ENCODE data around the gene SASH1.
"Not testable (repeated sequence)": the region's sequence is repeated elsewhere in the genome, so short reads cannot be mapped to it uniquely, and the experiment has no call there.

Gene SASH1

DNA sequence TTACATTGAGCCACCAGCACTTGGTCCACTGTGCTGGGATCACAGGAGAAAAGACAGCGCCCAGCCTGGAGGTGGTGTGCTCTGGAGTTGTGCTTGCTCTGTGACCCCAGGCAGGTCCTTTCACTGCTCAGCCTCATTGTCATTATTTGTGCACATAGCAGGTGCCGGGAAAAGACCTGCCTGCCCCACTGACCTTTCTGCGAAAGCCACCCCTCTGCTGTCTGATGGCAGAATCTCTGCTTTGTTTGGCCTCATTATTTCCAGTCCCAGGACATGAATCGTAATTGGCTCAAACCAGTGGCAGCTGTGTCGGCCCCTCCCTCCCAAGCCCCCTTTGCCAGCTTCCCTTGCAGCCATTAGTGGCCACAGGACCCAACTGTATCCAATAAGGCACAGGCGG, 219.0 kb downstream of the SASH1 start:
- no peak for DNase-seq

DNA sequence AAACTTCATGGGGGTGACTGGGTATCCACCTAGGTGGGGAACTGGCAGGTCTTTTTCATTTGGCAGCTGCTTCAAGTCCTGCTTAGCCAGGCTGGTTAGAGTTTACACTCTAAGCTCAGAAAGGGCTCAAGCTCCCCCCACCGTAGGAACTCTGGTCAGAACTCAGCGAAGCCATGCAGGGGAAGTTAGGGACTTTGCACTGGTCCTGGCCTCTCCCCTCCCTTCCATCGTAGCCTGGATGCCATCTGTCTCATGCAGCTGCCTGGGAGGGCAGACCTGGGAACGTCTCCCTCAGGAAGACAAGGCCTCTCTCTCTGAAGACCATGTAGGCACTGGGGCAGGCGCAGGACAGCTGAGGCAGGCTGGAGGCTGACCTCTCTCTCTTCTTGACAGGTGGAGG, 220.4 kb downstream of the SASH1 start:
- DNase-seq: no peak

DNA sequence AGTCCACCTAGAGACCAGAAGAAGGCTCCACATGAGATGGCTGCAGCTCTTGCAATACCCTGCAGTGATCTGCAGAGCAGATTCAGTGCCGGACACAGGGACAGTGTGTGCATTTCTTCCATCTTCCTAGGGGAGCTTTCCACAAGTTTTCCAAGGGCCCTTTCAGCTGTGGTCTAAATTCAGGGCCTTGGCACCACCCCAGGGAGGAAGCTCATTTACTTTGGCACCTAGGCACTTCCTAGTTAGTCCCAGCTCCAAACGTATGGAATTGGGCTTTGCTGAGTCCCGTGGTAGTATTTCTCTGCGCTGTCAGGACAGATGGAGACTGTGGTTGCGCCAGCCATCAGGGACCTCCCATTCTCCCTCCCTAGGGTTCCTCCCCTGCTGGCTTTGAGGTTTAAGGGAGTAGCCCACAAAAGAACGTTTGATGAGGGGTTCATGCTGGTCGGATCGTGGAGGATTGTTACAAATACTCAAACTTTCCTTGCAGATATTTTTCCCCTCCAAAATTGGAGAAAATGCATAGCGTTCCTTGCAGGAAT, 221.9 kb downstream of the SASH1 start:
- no peak for DNase-seq

DNA sequence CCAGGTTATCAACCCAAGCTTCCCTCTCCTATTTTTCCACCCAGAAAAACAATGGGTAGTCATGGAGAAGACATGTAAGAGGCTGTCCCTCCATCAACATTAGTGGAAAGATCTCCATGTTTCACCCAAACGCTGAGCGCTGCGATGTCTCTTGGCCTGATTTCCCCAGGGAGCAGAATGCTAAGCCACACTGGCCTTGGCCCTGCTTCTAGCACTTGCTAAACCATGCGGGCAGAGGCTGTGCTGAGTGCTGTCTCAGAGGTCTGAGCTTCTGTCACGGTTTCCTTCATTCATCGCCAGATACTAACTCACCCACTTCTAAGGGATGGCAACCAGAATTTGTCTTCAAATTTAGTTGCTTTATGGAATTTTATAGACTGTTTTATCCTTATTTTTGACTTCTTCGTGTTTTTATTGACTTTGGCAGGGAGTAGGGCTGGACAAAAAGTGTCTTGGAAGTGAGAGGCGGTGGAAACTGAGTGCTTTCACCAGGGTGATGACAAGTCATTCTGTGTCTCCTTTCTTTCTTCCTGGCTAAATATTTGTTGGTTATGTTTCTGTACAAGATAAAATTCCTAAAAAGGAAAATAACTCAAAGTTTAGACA, 222.8 kb downstream of the SASH1 start:
- DNase-seq: no peak

DNA sequence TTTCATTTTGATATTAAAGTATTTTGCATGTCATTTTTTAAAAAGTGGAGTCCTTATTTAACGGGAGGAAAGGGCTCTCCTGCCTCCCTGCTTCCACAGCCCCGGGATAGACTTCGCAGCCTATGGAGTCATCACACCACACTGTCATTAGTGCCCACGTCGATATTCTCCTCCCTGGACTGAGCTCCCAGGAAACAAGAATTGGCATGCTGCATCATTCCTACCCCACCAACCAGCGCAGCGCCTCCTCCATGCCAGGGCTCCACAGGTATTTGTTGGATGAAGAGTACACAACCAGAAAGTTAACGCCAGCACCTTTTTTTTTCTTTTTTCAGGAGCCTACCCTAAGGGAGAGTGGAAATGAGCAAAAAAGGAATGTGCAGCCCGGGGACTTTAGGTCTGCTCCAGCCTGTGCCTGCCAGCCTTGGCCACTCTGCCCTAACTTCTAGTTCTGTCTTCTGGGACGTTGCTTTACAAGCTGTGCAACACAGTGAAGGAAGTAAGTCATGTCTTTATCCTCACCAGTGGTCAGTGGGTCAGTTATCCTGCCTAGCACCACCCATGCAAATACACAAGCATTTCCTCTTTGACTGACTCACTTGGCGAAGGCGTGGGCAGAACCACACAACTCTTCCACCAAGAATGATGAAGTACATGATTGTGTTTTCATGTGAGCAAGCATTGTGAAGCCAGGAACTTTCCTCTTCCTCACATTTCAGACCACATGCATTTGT, 223.5 kb downstream of the SASH1 start:
- no peak for DNase-seq

DNA sequence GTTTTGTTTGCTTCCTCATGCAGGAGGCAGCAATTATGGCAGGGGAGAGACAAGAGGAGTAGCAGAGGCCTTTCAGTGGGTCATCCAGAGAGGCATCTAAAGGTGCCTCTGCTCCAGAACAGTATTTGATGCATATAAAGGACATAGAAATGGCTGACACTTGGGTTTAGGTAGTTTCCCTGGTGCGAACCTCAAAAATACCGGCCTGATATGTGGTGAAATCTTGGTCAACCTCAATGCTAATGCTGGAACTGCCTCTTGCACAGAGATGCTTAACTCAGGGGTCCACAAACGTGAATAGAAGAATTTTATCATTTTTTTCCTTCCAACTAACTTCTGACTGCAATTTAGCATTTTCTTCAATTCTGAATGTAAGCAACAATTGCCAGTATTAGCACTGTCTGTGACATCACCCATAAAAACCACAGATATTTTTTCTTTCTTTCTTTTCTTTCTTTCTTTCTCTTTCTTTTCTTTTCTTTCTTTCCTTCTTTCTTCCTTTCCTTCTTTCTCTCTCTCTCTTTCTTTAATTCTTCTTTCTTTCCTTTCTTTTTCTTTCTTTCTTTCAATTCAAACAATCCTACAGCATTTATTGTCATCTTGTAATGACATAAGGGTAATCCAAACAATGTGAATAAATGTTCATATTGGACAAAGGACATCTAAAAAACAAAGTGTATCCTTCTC, 224.2 kb downstream of the SASH1 start:
- no peak for DNase-seq

DNA sequence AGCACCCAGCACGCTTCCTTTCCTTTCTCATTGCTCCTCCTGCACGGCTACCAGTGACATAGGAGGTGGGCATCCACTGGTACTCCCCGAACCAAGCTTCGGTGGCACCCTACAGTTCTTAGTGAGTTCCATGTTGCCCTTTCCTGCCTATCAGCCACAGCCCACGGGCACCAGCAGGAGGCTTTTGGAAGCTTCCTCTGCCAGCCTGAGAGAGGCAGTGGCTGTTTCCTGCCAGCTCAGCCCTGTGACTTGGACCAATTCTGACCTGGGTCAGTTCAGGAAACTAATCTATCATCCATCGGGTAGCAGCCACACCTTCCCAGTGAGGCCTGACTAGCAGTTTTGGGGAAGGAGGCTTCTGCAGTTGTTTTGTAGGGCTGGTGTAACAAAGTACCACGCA, 227.8 kb downstream of the SASH1 start:
- no peak for DNase-seq

DNA sequence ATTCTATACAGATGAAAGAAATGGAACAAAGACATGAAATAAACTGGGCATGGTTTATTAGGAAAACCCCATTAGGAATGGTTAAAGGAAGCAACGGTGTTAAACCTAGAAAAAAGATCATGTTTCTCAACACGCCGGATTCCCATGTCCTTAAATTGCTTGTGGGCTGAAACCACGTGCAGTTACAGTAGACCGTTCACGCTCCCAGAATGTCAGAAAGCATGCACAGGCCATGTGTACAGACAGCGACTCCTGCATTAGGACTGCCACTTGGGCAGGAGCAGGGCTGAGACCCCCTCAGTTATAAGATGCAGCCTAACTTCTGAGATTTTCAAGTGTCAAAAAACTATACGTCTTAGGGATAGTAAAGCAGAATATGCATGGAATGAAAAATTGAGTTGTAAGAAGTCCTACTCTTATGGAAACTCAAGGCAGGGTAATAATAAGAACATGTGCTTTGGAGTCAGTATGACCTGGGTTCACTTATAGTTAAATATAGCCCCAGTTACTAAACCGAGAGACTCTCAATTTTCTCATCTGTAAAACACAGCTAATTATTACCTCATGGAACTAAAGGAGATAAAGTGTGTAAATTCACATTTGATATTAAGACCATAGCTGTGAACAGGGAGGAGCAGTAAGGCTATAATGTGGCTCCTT, 230.2 kb downstream of the SASH1 start:
- no peak for DNase-seq

DNA sequence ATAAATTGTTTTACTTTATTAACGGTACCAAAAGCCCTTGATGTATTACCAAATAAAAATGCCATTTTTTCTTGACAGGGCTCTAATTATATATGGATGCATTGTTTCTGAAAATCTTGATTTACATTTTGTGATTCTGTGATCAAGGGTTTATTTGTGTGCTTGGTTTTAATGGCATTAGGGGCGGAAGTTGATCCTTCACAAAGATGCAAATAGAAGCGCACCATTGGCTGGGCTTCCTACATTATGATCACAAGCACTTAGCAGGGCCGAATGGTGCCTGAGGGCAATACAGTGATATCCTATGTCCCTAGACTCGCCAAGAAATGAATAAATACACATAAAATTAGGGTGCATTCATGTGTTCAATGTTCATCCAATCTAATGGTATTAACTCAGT, 231.3 kb downstream of the SASH1 start:
- no peak for DNase-seq

DNA sequence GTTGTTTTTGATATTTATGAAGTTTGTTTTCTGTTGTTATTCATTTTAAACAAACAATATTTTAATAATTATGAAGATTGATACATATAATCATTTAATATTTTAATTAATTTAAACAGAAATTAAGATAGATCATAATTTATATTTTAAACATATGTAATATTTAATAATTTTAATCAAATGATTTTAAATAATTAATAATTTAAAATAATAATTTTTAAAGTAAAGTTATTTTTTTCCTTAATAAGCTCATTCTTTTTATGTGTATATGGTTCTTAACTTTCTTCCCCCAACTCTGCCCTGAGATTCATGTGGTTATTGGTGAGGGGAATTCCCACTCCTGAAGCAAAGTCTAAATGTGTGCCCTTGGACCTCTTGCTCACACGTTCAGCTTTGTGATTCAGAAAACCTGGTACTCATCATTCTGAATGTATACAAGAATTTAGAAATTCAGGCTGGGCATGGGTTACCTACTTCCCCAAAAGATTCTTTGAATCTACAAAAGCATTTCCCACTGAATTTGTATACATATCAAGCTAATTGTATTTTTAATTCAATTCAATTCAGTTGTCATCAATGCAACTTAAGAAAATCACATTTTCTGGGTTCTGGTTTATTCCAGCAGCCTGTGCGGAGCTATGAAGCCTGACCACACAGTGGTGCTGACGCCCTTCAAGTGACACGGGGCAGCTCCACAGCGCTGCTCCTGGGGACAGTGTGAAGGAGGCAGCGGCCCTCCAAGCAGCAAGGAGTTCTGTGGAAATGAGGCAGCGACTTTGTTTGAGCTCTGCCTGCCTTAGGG, 235.2 kb downstream of the SASH1 start:
- DNase-seq: no peak

DNA sequence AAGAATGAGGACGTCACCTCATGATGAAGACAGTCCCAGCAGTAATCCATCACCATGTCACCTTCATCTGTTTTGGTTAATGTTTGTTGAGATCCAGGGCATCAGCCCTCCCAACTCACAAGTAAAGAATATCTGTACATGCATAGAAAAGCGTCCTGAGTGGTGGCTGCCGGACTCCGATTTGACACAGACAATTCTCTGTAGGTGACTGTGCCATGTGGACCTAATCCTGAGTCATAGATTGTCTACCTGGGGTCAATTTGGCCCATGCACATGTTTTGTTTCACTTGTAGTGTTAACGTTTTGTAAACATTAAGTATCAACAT, 235.8 kb downstream of the SASH1 start:
- no peak for DNase-seq

DNA sequence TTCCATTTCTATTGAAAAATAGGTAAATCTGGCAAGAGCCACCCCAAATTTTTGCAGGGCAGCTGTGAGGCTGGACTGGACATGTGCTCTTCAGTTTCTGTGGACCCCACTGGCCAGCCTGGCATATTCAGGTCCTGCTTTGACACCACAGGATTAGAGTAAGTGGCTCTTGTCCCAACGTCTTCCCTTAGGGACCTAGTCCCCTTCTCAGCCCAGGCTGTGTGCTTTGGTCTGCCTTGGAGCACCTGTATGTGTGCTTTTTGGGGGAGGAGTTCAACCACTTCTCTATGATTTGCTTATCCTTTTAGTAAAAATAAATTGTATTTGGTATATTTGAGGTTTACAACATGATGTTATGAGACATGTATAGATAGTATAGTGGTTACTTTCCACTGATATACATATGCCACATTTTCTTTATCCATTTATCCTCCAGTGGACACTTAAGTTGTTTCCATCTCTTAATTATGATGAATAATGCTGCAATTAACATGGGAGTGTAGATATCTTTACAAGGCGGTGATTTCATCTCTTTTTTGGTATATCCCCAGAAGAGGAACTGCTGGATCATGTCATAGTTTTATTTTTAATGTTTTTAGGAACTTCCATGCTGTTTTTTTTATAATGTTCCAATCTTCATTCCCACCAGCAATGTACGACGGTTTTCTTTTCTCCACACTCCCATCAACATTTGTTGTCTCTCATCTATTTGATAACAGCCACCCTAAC, 236.4 kb downstream of the SASH1 start:
- DNase-seq: no peak

DNA sequence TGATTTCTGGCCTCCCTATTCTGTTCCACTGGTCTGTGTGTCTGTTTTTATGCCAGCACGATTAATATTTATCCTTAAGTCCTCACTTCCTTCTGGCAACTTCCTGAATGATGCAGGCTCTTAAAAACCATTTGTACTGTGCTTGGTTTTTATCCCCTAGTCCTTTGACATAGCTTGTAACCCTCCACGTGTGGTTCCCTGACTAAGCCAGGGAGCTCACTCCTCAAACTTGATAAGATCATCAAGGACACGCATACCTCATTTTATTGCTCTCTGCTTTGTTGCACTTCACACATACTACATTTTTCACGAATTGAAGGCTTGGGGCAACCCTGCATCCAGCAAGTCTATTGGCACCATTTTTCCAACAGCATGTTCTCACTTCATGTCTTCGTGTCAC, 237.8 kb downstream of the SASH1 start:
- no peak for DNase-seq

DNA sequence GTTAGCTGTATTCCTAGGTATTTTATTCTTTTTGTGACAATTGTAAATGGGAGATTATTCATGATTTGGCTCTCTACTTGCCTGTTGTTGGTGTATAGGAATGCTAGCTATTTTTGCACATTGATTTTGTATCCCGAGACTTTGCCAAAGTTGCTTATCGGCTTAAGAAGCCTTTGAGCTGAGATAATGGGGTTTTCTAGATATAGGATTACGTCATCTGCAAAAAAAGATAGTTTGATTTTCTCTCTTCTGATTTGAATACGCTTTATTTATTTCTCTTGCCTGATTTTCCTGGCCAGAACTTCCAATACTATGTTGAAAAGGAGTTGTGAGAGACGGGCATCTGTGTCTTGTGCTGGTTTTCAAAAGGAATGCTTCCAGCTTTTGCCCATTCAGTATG, 241.0 kb downstream of the SASH1 start:
- DNase-seq: no peak

DNA sequence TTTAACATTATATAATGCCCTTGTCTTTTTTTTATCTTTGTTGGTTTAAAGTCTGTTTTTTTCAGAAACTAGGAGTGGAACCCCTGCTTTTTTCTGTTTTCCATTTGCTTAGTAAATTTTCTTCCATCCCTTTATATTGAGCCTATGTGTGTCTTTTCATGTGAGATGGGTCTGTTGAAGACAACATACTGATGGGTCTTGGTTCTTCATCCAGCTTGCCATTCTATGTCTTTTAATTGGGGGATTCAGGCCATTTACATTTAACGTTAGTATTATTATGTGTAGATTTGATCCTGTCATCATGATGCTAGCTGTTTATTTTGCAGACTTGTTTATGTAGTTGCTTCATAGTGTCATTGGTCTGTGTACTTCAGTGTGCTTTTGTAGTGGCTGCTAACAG, 243.0 kb downstream of the SASH1 start:
- not testable (repeated sequence) for DNase-seq

DNA sequence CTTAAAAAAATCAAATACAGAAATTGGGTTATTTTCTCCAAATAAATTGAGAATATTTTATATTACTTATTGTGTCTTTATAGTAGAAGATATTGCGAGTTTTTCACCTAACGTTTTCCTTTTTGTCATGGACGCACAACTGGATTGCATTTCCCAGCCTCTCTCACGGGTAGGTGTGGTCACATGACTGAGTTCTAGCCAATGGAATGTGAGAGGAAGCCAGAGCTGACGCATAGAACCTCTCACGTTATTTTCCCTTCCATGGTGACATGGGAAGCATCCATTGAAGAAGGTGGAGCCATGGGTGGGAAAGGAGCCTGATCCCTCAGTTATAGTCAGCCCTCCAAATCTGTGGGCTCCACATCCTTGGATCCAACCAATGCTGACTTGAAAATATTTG, 248.2 kb downstream of the SASH1 start:
- DNase-seq: no peak

DNA sequence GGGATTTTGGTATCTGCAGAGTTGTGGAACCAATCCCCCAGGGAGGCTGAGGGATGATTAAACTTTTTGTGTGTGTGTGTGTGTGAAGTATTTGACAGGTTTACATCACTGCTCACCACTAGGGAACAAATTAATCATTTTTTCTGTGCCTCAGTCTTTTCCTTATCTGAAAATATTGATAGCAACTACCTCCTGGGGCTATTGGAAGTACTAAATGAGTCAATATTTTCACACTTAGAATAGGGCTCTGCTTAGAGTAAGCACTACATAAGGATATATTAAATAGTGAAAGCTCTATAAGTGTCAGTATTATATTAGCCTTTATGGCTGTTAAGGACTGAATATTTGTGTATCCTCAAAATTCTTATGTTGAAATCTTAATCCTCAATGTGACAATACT, 249.0 kb downstream of the SASH1 start:
- DNase-seq: no peak

DNA sequence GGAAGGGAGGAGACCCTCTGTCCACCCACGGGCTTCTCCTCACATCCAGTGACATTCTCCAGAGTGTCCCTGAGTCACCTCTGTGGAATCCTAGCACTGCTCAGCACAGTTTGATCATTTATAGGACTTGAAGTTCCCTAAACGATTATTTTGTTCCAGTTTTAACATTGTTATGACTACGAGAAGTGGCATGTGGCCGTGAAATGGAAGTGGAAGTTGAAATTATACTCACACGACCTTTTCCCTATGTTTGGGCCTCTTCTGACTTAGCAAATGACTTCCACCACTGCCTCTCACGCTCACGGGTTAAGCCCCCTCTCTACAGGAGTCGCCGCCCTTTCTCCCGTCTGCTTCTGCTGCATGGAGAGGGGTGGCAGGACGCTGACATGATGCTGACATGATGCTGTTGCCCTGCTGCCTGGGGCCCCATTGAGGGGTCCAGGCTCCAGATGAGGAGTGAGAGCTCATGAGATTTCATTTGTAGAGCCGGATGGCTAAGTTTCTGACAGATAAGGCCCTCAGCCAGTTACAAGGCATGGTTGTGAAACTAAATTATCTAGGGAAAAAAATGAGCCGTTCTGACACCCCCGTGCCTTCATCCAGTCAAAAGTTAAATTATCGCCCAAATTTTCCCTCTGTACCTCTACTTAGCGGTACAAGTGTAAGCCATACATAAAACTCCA, 250.6 kb downstream of the SASH1 start:
- no peak for DNase-seq

DNA sequence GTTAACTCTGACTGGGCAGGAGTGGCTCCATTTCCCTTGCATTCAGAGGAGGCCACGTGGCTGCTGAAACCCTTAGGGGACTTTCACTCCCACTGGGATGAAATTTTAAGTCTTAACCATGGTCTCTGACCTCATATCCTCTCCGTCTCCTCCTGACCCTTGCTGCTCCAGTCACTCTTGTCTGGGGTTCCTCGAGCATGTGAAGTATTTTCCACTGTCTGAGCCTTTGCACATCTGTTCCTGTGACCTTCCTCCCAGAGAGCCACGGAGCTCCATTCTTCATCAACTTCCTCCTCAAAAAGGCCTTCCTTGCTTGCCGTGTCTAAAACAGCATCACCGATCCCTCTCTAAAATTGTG, 251.2 kb downstream of the SASH1 start:
- DNase-seq: no peak

DNA sequence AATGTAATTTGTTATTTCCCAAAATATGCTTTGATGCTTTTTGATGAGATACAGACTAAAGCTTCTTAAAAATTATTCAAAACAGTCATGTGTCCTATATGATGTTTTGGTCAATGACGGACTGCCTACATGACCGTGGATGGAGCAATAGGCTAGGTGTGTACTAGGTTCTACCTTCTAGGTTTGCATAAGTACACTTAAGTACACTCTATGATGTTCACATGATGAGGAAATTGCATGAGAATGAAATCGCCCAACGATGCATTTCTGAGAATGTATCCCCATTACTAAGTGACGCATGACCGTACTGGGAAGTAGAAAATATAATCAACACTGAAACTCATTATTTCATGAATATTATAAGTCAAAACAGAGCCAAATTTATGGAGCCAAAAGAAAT, 252.9 kb downstream of the SASH1 start:
- no peak for DNase-seq

DNA sequence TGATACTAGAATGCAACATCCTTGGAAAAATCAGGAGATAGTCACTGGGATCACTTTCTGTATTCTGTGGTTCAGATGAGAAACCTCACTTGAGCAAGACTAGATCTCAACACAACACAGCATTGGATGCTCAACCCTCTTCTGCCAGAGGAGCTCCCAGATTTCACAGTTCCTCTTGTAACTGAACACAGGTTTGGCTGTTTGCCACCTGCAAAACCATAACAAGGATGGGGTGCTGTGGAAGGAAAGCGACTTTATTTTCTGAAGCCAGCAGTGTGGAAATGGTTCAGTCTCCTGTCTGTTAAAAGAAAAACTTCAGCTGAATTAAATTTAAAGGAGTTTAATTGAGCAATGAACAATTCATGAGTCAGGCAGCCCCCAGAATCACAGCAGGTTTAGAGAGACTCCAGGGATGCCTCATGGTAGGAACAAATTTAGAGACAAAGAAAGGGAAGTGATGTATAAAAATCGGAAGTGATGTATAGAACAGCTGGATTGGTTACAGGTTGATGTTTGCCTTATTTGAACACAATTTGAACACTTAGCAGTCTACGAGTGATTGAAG, 254.3 kb downstream of the SASH1 start:
- no peak for DNase-seq
